Activated CD4-positive, alpha-beta T cell treated with anti-CD3 and anti-CD28 coated beads for 48 hours (primary cell): ENCODE measurements around the gene PEAK3.
A peak's percentile ranks its signal among the peaks of the same experiment; 100 is the strongest.
"Not testable (repeated sequence)": the region's sequence is repeated elsewhere in the genome, so short reads cannot be mapped to it uniquely, and the experiment has no call there.

Experiments
- DNase-seq: peaks from one replicate; pipeline ENCODE4 v3.0.0-alpha.2; 2020

PEAK3 gene

DNA sequence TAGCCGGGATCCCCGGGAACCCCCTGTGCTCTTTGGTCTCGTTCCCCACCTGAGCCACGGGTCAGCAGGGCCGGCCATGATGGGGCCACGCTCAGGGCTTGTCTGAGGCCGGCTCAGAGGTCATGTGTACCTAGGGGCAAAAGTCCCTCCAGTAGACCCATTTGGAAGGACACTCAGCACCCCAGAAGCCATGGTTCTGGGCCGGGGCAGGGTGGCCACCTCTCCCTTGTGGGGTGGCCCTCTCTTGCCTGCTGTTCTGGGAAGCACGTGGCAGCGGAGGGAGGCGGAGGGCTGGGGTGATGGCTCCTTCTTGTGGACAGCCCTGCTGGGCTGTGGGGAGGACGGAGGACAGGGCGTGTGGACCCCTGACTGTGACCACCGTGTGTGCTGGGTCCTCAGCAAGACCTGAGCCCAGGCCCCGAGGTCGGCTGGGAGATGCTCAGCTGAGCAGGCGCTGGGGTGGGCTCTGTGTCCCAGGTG lies 6.4 kb upstream of the PEAK3 start:
- no peak for DNase-seq

DNA sequence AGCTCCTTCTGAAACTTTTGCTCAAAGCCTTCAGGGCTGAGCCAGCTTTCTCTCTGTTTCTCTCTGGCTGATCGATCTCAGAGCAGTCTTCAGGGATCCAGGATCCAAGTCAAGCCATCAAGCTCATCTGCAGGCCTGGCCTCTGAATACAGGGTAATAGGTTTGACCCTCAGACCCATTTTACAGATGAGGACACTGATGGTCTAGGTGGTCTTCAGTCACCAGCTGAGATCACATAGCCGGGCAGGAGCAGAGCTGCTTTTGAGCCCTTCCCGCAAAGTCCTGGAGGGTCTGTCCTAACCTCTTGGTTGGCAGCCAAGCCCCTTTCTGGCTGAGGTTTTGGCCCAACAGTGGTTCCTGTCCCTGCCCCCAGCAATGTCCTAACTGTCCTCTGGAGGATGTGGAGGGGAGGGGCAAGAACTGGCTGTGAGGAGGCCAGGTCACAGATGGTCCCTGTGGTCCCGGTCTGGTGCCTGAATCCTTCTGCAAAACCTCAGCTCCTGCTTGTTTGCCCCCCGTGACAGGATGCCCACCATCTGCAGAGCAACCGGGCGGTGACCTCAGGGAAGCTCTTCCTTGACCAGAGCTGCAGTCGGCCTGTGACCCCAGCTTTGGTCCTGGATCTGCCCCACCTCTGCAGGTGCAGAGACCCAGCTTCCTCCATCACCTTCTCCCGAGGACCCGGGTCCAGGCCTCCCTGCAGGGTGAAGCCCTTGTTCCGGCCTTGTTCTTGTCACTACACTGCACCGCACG lies 5.8 kb upstream of the PEAK3 start:
- no peak for DNase-seq

DNA sequence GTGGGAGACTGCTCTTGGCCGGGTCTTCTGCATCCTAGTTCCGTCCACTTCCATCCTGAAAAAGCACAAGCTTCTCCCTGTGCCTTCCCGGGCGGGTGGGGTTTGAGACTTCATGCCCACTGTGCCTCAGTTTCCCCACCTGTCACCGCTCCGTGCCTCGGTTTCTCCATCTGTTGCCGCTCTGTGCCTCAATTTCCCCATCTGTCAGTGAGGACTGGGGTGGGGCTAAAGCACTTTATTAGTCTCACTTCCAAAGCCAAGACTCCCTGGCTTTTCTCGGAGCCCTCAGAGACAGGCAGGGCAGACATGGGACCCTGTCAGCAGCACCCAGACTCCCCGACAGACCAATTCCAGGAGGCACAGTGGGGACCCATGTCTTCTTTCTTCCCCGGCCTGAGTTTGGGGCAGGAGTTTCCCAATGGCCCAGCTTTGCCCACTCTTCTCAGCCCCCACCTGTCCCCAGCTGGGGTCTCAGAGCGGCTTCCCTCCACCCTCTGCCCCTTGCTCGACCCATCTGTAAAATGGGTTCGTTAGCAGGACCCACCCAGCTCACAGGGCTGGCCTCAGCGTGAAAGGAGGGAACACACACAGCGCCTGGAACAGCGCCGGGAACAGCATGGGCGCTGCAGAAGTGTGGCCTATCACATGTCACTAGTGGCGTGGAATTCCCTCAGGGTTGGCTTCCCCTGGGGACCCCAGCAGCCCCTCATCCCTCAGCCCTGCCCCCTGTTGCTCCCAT lies 4.6 kb upstream of the PEAK3 start:
- no peak for DNase-seq

DNA sequence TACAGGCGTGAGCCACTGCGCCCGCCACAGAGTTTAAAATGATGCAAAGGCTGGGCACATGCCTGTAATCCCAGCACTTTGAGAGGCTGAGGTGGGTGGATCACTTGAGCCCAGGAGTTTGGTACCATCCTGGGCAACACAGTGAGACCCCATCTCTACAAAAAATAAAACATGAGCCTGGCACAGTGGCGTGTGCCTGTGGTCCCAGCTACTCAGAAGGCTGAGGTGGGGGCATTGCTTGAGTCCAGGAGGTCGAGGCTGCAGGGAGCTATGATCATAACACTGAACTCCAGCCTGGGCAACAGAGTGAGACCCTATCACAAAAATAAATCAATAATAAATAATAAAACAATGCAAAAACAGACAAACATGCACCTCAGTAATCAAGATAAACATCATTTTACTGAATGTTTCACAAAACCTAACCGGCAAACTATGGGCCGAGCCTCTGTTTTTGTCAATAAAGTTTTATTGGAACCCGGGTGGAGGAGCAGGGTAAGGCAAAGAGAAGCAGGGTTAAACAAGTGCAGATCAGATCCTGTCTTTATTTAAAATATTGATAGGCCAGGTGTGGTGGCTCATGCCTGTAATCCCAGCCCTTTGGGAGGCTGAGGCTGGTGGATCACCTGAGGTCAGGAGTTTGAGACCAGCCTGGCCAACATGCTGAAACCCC lies 2.0 kb upstream of the PEAK3 start:
- no peak for DNase-seq

DNA sequence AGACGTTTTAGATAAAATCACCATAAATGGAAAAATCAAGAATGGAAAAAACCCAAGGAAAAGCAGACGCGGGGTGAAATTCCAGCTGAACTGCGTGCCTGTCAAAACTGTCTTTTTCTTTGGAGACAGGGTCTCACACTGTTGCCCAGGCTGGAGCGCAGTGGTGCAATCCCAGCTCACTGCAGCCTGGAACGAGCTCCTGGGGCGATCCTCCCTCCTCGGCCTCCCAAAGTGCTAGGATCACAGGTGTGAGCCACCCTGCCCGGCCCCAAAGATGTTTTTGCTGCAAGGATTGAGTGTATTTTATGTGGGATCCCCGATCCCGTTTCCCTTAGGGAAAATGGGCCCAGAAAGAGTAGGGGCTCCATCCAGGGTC lies 875 bp upstream of the PEAK3 start:
- DNase-seq, result no peak

DNA sequence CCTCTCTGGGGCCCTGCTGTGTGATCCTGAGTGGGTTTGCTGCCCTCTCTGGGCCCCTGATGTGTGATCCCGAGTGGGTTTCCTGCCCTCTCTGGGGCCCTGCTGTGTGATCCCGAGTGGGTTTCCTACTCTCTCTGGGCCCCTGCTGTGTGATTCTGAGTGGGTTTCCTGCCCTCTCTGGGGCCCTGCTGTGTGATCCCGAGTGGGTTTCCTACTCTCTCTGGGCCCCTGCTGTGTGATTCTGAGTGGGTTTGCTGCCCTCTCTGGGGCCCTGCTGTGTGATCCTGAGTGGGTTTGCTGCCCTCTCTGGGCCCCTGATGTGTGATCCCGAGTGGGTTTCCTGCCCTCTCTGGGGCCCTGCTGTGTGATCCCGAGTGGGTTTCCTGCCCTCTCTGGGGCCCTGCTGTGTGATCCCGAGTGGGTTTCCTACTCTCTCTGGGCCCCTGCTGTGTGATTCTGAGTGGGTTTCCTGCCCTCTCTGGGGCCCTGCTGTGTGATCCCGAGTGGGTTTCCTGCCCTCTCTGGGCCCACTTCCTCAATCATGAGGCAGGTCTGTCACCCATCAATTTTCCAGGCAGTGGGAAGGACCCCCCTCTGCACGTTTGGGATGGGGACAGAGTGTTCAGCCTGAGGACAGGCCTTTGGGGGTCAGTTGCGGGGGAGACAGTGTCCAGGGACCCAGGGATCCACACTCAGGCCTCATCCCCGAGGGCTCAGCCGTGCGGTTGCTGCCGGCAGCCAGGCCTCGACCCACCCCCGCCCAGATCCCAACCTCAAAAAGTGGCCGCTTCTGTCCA lies 512 bp downstream of the PEAK3 start:
- not testable (repeated sequence) for DNase-seq

DNA sequence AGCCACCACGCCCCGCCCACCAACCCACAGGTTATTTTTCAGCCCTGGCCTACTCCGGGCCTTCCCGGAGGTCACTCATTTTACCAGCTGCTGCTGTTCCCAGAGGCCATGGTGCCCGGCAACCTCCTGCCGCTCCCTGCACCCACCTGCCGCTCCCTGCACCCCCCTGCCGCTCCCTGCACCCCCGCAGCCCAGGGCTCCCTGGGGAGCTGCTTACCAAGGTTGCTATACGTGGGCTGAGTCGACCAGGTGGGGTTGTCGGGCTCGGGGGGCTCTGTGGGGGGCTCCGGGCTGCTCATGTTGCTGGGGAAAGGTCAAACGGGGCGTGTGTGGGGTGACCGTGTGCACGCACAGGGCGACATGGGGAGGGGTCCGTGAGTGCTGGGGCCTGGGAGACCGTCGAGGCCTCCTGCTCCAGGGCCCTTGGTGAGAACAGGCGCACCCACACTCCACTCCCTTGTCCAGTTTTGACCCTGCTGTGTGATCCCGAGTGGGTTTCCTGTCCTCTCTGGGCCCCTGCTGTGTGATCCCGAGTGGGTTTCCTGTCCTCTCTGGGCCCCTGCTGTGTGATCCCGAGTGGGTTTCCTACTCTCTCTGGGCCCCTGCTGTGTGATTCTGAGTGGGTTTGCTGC lies 1.2 kb downstream of the PEAK3 start:
- no peak for DNase-seq

DNA sequence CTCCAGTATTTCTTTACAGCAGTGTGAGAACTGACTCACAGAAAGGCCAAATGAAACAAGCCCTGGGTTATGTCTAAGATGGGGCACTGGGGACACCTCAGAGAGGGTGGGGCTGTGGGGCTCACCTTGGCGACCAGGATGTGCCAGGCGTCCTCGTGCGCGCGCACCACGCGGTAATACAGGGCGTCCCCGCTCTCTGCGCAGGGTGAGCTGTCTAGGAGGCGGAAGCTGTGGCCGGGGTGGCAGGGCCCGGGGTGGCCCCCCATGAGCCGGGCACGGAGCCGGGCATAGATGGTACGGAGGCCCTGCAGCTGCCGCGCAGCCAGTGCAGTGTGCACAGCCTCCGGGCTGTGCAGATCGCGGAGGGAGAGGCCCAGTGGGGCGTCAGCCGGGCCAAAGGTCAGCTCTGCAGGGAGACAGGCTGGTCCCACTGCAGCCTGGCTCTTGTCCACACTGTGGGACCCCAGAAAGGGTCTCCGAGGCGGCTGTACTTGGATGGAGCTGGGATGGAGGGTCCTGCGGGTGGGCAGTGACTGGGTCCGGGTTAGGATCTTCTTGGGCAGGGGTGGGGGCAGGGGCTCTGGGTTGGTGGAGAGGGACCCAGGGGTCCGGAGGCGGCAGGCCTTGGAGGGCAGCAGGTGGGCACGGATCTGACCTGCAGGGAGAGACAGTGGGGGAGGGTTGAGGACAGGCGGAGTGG lies 3.4 kb downstream of the PEAK3 start:
- no peak for DNase-seq

GRCh38 chr19:2277138-2277537 lies 4.8 kb downstream of the PEAK3 start:
- DNase-seq, result no peak

- DNase-seq, result no peak
Observed at GRCh38 chr19:2276429-2276986, 5.5 kb downstream of the PEAK3 start.

DNA sequence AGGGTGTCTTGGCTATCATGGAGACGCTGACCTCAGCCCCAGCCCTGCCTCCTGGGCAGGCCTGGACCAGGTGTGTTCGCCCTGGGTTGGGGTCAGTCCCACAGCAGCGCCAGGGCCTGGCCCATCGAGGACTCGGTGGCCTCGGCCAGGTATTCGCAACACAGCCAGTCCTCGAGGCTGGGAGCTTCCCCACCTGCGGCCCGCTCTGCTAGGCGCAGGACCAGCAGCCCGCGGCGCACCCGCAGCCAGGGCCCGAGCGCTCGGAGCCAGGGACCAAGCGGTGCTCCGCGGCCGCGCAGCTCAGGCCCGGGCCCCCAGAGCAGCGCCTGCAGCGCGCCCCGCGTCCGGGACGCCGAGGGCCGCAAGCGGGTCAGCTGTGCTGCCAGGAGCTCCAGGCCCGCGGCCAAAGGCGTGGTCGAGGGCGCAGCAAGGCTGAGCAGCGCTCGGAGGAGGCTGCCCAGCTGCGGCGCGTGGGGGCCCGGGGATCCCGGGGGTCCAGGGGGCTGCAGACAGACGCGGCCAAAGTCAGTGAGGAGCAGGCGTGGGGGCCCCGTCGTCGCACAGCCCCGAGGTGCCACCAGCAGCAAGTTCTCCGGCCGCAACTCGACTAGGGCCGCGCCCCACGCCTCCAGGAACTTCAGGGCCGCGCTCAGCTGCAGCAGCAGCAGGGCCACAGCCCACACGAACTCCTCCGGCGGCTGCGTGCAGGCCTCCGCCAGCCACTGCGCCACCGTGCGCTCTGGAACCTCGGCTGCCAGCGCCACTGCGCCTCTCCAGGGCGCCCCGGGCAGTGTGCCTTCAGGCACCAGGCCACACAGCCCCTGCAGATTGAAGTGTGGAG lies 6.2 kb downstream of the PEAK3 start:
- no peak for DNase-seq

DNA sequence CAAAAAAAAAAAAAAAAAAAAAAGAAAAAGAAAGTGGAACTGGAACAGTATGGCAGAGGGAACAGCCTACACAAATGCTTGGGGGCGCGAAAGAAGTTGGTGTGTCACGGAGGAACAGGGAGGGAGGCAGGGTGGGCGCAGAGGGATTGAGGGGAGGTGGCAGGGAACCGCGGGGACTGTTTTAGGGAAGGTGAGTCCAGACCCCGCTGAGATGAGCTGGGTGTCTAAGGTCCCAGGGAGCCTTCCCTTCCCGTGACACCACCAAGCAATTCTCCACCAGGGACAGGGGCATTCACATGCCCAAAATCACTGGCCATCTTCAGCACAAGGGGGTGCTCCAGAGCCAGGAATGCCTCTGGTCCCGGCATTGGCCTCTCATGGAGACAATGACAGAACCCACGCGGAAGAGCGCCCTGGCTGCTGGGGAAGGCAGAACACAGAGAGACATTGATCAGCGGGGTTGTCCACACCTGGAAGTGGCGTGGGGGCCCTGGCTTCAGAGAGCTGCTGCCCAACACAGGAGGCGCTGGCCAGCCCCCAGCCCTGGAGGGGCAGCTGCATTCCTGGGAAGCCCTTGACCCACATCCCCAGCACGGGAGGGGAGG lies 6.9 kb downstream of the PEAK3 start:
- peak; percentile 52 for DNase-seq

DNA sequence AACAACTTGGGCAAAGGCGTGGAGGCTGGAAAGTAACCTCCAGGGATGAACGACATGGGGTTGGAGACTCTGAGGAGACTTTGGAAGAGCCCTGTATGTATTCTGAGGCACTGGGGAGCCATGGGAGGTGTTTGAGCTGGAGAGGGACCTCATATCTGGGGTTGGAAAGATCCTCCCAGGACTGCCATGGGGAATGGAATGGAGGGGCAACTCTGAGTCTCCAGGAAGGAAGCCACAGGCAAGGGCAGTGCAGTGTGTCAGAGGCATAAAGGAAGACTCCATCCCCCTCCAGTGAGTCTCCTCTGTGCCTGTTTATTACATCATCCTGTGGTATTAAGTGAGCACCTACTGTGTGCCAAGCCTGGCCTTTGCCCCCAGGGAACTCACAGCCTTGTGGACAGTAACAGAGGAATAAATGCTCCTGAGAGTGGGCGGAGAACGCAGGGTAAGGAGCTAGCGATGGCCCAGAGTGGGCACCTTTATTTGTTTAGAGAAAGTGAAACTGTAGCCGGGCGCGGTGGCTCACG lies 7.7 kb downstream of the PEAK3 start:
- DNase-seq, result no peak

GRCh38 chr19:2273356-2274184 lies 8.4 kb downstream of the PEAK3 start:
- DNase-seq, result peak; percentile 83

GRCh38 chr19:2271234-2272103 lies 10.5 kb downstream of the PEAK3 start:
- DNase-seq, result no peak

DNA sequence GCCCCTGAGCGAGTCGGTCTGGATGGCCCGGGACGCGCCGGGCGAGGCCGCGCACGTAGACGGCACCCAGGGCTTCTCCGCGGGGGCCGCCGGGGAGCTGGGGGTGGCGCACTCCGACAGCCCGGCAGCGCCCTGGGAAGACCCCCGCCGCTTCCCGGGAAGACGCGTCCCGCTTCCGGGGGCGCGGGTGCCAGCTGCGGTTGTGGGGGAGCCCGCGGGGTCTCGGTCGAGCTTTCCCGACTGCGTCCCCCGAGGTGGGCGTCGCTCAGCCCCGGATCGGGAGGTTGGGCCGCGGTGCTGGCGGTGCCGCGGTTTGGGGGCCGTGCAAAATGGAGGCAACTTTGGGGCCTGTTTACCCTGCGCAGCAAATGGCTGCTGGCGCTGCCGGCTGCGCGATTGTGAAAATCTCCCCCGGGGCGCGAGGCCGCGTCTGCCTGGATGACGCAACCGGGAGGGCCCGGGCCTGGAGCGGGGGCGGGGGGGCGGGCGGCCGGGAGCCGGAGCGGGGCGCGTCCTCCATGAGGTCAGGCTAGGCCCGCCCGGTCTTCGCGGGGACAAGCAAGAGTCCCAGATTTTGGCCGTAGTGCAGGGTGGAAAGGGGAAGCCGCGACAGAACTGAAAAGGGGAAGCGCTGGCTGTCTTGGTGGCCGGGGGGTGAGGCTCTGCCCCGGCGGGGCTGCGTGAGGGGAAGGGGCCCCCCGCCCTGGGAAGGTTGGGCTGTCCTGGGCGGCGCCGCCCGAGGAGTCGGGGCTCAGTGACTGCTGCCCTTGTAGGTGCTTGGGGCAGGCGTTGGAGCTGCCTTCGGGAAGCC lies 11.3 kb downstream of the PEAK3 start:
- DNase-seq, result peak; percentile 86

DNA sequence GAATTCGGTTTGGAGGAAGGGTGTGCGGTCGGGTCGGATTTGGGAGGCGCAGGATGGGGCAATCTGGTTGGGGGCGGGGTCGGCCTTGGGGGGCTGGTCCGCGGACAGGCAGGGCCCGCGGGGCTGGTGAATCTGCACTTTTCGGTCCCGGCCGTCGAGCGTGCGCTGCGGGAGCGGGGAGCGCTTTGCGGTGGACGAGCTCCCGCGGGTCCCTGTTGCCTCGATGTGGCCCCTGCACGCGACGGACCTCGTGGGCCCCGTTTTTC lies 11.9 kb downstream of the PEAK3 start:
- DNase-seq, result peak; percentile 46
